Activated CD8-positive, alpha-beta memory T cell treated with anti-CD3 and anti-CD28 coated beads, Interleukin-2, amount 50 U/mL, for 24 hours (primary cell): Measurements from ENCODE around the gene ACSF3.

ENCODE experiments used
- DNase-seq: peaks from one replicate; pipeline ENCODE4 v3.0.0-alpha.2; 2020; ENCODE audit errors: extremely low read depth

The ACSF3 gene

GRCh38 chr16:89201439-89202377, 108.1 kb downstream of the ACSF3 start:
- peak; percentile 51 for DNase-seq

DNA sequence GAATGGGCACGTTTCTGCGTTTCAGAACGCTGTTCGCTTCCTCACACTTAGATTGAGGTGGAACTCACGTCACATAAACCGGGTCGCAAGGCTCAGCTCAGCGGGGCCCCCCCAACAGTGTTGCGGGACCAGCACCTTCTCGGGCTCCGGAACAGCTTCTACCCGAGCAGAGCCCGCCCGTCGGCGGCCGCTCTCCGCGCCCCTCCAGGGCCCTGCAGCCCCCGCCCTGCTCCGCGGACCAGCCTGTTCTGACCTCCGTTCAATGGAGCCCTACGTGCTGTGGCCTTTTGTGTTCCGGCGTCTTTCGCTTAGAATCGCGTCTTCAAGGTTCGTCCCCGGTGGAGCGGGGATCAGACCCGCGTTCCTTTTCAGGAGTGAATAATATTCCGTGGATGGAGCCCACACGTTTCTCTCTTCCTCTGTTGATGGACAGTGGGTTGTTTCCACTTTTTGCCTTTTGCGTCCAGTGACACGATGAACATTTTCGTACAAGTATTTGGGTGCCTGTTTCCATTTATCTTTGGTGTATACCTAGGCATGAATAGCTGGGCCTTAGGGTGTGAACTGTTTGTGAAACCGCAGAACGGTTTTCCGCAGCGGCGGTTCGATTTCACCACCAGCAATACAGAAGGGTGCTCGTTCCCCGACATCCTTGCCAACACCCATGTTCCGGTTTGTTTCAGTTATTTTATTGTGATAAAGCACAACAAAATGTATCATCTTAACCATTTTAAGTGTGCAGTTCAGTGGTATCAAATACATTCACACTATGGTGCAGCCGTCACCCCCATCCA, 109.0 kb downstream of the ACSF3 start:
- no peak for DNase-seq
